ENCODE data around the gene MYO7B. TPM values are rescaled to one million over a fixed set of nuclear protein-coding genes. Genes with fewer than 3 reads are reported as not detected.

The MYO7B gene
- total and polyA plus RNA-seq, 7 donors = 0.28 to 0.61 (median 0.49) TPM

DNA sequence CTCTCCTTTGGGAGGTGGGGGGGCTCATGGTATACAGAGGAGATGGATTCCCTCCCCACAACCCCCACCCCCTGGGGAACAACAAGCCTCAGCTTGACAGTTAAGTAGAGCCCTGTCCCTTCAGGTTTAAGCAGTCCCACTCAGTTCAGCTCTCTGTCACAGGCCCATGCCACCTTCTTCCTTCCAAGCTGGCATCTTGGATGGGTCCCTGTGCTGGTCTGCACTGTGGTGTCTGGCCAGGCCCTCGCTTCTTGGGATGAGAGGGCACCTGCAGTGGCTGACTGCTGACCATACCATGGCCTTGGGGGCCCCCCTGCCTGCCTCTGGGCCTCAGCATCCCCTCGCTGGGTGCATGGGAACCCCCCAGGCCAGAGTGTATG lies 90.1 kb downstream of the MYO7B start:
- Histone ChIP-seq H3K9me3 (no peaks in the 10 kb centered on the region), H3K36me3 (ENCODE audit: insufficient read depth in 1 of 2, low read depth in 1 of 2) (no peaks in the 10 kb centered on the region), H3K4me1 (no peaks in the 10 kb centered on the region), H3K27me3 (ENCODE audit: insufficient read depth in 3 of 3, low read length in 2 of 3) (no peaks in the 10 kb centered on the region), H3K27ac (no peak overlapping the region), H3K4me3 (no peak overlapping the region)
- ATAC-seq = peak in 1 of 4 donors; percentile 13
- no peak for TF ChIP-seq CTCF (IDR thresholded peaks at IDR 0.05)
- intact Hi-C loops (cut with DNase I) = no loop called here
- DNase-seq = peak in 1 of 2 donors; percentile 32
- 87 to 92% (median 91%) methylated on average over 2 of the region's 2 CpGs for WGBS, 3 donors

DNA sequence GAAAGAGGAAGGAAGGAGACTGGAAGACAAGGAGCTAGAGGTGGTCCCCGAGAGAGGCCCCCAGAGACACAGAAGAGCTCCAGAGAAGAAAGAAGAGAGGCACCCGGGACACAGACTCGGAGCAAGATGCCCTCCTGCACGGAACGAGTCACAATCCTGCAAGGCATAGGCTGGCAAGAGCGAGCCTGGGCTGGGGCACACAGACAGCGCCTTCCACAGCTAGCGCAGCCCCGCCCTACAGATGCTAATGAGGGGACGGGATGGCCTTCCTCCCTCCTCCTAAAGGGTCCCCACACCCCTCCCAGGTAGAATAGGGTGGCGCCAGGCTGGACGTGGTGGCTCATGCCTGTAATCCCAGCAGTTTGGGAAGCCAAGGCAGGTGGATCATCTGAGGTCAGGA lies 90.7 kb downstream of the MYO7B start:
- no peak for TF ChIP-seq CTCF (IDR thresholded peaks at IDR 0.05)
- H3K36me3 ChIP-seq (ENCODE audit: insufficient read depth in 1 of 2, low read depth in 1 of 2) = no peaks in the 10 kb centered on the region
- DNase-seq (peak in 1 of 2 donors; percentile 41), ATAC-seq (no peak)
- no peaks in the 10 kb centered on the region for H3K4me1 ChIP-seq
- no peaks in the 10 kb centered on the region for H3K9me3 ChIP-seq
- intact Hi-C loops (cut with DNase I) = no loop called here
- no peak overlapping the region for H3K27ac ChIP-seq
- 73 to 81% (median 76%) methylated on average over 11 to 12 of the region's 12 CpGs for WGBS, 3 donors
- H3K27me3 ChIP-seq (ENCODE audit: insufficient read depth in 3 of 3, low read length in 2 of 3) = no peaks in the 10 kb centered on the region
- H3K4me3 ChIP-seq = no peak overlapping the region

DNA sequence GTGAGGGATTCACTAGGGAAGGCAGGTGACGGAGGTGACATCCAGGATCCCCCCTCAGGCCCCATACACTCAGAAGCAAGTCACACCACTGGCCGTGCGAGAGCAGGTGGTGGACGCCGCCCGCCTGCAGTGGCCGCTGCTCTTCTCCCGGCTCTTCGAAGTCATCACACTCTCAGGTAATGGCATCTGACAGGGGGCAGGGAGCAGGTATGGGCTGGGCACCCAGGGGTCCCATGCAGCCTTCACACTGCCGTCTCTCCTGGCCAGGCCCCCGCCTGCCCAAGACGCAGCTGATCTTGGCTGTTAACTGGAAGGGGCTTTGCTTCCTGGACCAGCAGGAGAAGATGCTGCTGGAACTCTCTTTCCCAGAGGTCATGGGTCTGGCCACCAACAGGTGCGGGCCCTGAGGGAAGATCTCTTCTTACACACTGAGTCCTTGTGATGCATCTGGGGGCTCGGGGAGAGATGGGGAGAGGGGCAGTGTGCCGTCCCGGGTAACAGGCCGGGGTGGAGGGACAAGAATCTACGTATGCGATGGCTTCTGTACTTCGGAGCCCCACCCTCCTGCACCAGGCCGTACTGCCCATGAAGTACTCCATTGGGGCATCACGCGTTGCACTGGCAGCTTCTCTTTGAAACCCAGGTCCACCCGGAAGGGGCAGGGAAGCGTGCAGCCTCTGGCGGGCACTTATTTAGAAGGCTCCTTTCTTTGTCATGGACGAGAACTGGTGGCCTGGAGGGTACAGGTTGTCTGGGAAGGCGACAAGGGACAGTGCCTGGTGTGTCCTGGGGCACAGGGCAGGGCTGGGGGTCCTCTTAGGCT lies 91.6 kb downstream of the MYO7B start:
- Histone ChIP-seq H3K27ac (no peak overlapping the region), H3K9me3 (no peaks in the 10 kb centered on the region), H3K36me3 (ENCODE audit: insufficient read depth in 1 of 2, low read depth in 1 of 2) (no peaks in the 10 kb centered on the region), H3K27me3 (ENCODE audit: insufficient read depth in 3 of 3, low read length in 2 of 3) (no peaks in the 10 kb centered on the region), H3K4me3 (no peak overlapping the region), H3K4me1 (no peaks in the 10 kb centered on the region)
- intact Hi-C loops (cut with DNase I) = no loop called here
- 87 to 92% (median 88%) methylated on average over 27 to 28 of the region's 28 CpGs for WGBS, 3 donors
- TF ChIP-seq CTCF (IDR thresholded peaks at IDR 0.05) = no peak
- no peak for ATAC-seq
- DNase-seq = peak; percentile 9 to 44

DNA sequence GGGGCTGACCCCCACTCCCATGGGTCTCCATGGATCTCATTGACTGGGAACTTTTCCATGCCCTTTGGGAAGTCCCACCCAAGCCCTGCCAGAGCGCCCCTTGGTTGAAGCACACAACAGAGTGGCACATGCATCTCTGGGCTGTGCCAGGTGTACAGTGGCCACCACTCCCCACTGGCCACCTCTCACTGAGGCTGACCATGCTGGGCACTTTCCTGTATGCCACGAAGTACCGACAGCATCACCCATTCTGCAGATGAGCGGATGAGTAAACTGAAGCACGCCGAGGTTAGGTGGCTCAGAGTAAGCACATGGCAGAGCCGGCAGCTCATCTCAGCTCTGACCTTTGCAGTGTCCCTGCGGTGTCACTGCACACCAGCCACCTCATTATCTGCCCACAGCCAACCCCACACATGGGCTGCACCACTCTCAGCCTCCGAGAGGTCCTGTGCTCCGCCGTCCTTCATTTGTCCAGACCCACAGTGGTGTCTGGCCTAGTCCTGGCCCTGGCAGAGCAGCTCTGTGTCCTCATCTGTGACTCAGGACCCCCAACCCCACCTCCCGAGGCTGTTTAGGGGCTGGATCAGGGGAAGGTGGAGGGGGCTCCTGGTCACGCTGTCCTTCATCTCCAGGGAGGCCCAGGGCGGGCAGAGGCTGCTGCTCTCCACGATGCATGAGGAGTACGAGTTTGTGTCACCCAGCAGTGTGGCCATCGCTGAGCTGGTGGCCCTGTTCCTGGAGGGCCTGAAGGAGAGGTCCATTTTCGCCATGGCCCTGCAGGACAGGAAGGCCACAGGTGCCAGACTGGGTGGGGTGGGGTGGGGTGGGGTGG lies 92.5 kb downstream of the MYO7B start:
- no peaks in the 10 kb centered on the region for H3K36me3 ChIP-seq (ENCODE audit: insufficient read depth in 1 of 2, low read depth in 1 of 2)
- H3K4me1 ChIP-seq = no peaks in the 10 kb centered on the region
- intact Hi-C loops (cut with DNase I) = no loop called here
- 88 to 91% (median 90%) methylated on average over 18 of the region's 18 CpGs for WGBS, 3 donors
- peak; percentile 8 to 31 for DNase-seq
- H3K27ac ChIP-seq = no peak overlapping the region
- no peak for TF ChIP-seq CTCF (IDR thresholded peaks at IDR 0.05)
- ATAC-seq = no peak
- H3K27me3 ChIP-seq (ENCODE audit: insufficient read depth in 3 of 3, low read length in 2 of 3) = no peaks in the 10 kb centered on the region
- H3K4me3 ChIP-seq = no peak overlapping the region
- no peaks in the 10 kb centered on the region for H3K9me3 ChIP-seq

All from psoas muscle (tissue), 8 donors.